Measurements from ENCODE around the gene ZER1. TPM values are rescaled to one million over a fixed set of nuclear protein-coding genes. Genes with fewer than 3 reads are reported as not detected.
A peak's percentile ranks its signal among the peaks of the same experiment; 100 is the strongest.

Gene ZER1
- 22.8 TPM for polyA plus RNA-seq (2013, experiment 1 of 2)
- polyA plus RNA-seq (2013, experiment 2 of 2): 22.7 TPM

DNA sequence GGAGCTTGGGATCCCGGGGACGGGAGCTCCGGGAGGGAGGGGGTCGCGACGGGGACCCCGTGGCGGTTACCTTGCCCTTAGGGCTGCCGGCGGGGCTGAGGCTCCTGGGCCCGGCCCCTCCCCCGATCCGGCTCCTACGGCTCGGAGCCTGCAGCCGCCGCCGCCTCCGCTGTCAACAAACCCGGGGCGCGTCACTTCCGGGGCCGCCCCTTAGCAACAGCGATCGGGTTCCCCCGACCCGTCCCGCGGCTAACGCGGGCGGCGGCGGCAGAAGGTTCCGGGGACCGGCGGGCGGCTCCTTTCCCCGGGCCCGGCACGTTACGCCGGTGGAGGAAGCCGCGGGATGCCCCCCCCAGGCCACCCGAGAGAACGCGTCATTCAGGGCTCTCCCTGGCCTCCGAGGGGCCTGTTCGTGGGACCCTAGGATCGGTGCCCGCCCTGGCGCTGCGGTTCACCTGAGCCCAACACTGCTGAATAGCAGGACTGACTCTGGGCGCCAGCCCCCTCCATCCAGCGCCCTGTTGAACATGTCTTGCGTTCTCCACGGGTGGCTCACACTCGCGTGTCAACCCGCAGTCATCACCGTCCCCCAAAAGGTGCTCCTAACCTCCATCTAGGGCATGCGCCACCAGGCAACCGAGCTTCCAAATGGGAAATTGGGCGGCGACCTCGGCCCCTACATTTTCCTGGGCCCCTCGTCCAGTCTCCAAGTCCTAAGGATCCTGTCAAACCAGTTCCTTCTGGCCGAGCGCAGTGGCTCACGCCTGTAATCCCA lies at the start of gene ZER1:
Gene ZER1, minus strand, starts transcription at position 183 of the 775 bp plus-strand sequence. CDS start 16,362 bp downstream, outside the sequence.
- peak within 1 kb of the TSS; percentile 35 to 89 for H3K4ac ChIP-seq (ENCODE audit: low read depth in 1 of 2, low read length in 2 of 2)
- 3% methylated on average over 64 of the region's 72 CpGs for WGBS

GRCh38 chr9:128820665-128821583 lies 49.2 kb upstream of the ZER1 start:
- Histone ChIP-seq H2BK5ac (ENCODE audit: low read depth, low read length, poor library complexity, severe bottlenecking) (no peak overlapping the region), H3K4me2 (ENCODE audit: low read length, poor library complexity, severe bottlenecking) (no peak overlapping the region)

More for the DNA sequence above, at the start of gene ZER1:
- Histone ChIP-seq H2AK5ac (ENCODE audit: low read length, severe bottlenecking) (peak within 1 kb of the TSS; percentile 49), H3K9ac (ENCODE audit: low read length) (peak within 1 kb of the TSS; percentile 99), H2AFZ (ENCODE audit: low read depth, low read length) (peak within 1 kb of the TSS; percentile 92), H3K14ac (ENCODE audit: low read length in 2 of 2) (peak within 1 kb of the TSS in 1 of 2 experiments; percentile 98), H4K8ac (ENCODE audit: low read length) (peak within 1 kb of the TSS; percentile 100), H3K27ac (ENCODE audit: low read length, poor library complexity, severe bottlenecking) (peak within 1 kb of the TSS; percentile 74), H3K4me1 (ENCODE audit: control insufficient read depth, insufficient read depth, low read depth, low read length) (peaks cover 14% of the 10 kb centered on the region), H3K4me2 (ENCODE audit: low read length, poor library complexity, severe bottlenecking) (peak within 1 kb of the TSS; percentile 90), H3K18ac (ENCODE audit: low read depth in 1 of 2, low read length in 2 of 2) (peak within 1 kb of the TSS; percentile 85 to 97), H3K4me3 (ENCODE audit: insufficient read depth in 1 of 2, low read depth in 1 of 2, low read length in 2 of 2) (peak within 1 kb of the TSS; percentile 90 to 95), H3K36me3 (ENCODE audit: control insufficient read depth in 1 of 2, insufficient read depth in 2 of 2, low read depth in 1 of 2, low read length in 2 of 2) (peaks cover 11 to 12% of the 10 kb centered on the region in 2 experiments), H3K23ac (ENCODE audit: low read length in 2 of 2) (peak within 1 kb of the TSS in 1 of 2 experiments; percentile 83), H2BK12ac (ENCODE audit: low read length in 2 of 2) (peak within 1 kb of the TSS; percentile 28 to 66), H3K27me3 (ENCODE audit: control insufficient read depth in 1 of 2, insufficient read depth in 1 of 2, low read length in 2 of 2) (no peaks in the 10 kb centered on the region), H3K79me1 (replicated peaks; ENCODE audit: low read length, poor library complexity, severe bottlenecking) (peaks cover 25% of the 10 kb centered on the region), H2BK120ac (ENCODE audit: low read depth, low read length) (peak within 1 kb of the TSS; percentile 37), H3K9me3 (ENCODE audit: control insufficient read depth, low read length) (peaks cover 7% of the 10 kb centered on the region), H2BK5ac (ENCODE audit: low read depth, low read length, poor library complexity, severe bottlenecking) (peak within 1 kb of the TSS; percentile 77), H4K91ac (ENCODE audit: low read length) (peak within 1 kb of the TSS; percentile 95), H2BK15ac (ENCODE audit: low read depth, poor library complexity, severe bottlenecking) (peak within 1 kb of the TSS; percentile 90)
- peak; percentile 90 for DNase-seq

GRCh38 chr9:128819716-128820664 lies 48.3 kb upstream of the ZER1 start:
- no peaks in the 10 kb centered on the region for H3K9me3 ChIP-seq (ENCODE audit: control insufficient read depth, low read length)
- H4K8ac ChIP-seq (ENCODE audit: low read length): peak overlapping the region; percentile 55
- WGBS: 72% methylated on average over 16 of the region's 18 CpGs
- peaks cover 36 to 46% of the 10 kb centered on the region in 2 experiments for H3K36me3 ChIP-seq (ENCODE audit: control insufficient read depth in 1 of 2, insufficient read depth in 2 of 2, low read depth in 1 of 2, low read length in 2 of 2)
- H3K79me1 ChIP-seq (replicated peaks; ENCODE audit: low read length, poor library complexity, severe bottlenecking): peaks cover 10% of the 10 kb centered on the region
- no peak overlapping the region for H3K27ac ChIP-seq (ENCODE audit: low read length, poor library complexity, severe bottlenecking)
- peak overlapping the region in 1 of 2 experiments; percentile 60 for H3K23ac ChIP-seq (ENCODE audit: low read length in 2 of 2)
- no peak overlapping the region for H2BK120ac ChIP-seq (ENCODE audit: low read depth, low read length)
- peak overlapping the region in 1 of 2 experiments; percentile 77 for H3K4me3 ChIP-seq (ENCODE audit: insufficient read depth in 1 of 2, low read depth in 1 of 2, low read length in 2 of 2)
- DNase-seq: peak; percentile 80
- peak overlapping the region; percentile 18 to 44 for H2BK12ac ChIP-seq (ENCODE audit: low read length in 2 of 2)
- H4K91ac ChIP-seq (ENCODE audit: low read length): no peak overlapping the region
- no peak overlapping the region for H3K4me2 ChIP-seq (ENCODE audit: low read length, poor library complexity, severe bottlenecking)
- H3K18ac ChIP-seq (ENCODE audit: low read depth in 1 of 2, low read length in 2 of 2): no peak overlapping the region
- H2AK5ac ChIP-seq (ENCODE audit: low read length, severe bottlenecking): no peak overlapping the region
- peaks cover 14% of the 10 kb centered on the region for H3K4me1 ChIP-seq (ENCODE audit: control insufficient read depth, insufficient read depth, low read depth, low read length)
- H3K14ac ChIP-seq (ENCODE audit: low read length in 2 of 2): no peak overlapping the region
- no peak overlapping the region for H2AFZ ChIP-seq (ENCODE audit: low read depth, low read length)
- H2BK15ac ChIP-seq (ENCODE audit: low read depth, poor library complexity, severe bottlenecking): no peak overlapping the region
- no peaks in the 10 kb centered on the region for H3K27me3 ChIP-seq (ENCODE audit: control insufficient read depth in 1 of 2, insufficient read depth in 1 of 2, low read length in 2 of 2)
- no peak overlapping the region for H2BK5ac ChIP-seq (ENCODE audit: low read depth, low read length, poor library complexity, severe bottlenecking)
- H3K9ac ChIP-seq (ENCODE audit: low read length): peak overlapping the region; percentile 84
- H3K4ac ChIP-seq (ENCODE audit: low read depth in 1 of 2, low read length in 2 of 2): no peak overlapping the region

More at GRCh38 chr9:128820665-128821583, 49.2 kb upstream of the ZER1 start:
- H3K4me3 ChIP-seq (ENCODE audit: insufficient read depth in 1 of 2, low read depth in 1 of 2, low read length in 2 of 2): no peak overlapping the region
- no peak overlapping the region for H2BK12ac ChIP-seq (ENCODE audit: low read length in 2 of 2)
- H3K4me1 ChIP-seq (ENCODE audit: control insufficient read depth, insufficient read depth, low read depth, low read length): peaks cover 14% of the 10 kb centered on the region
- H3K27me3 ChIP-seq (ENCODE audit: control insufficient read depth in 1 of 2, insufficient read depth in 1 of 2, low read length in 2 of 2): no peaks in the 10 kb centered on the region
- H2BK15ac ChIP-seq (ENCODE audit: low read depth, poor library complexity, severe bottlenecking): no peak overlapping the region
- DNase-seq: no peak
- peaks cover 43 to 55% of the 10 kb centered on the region in 2 experiments for H3K36me3 ChIP-seq (ENCODE audit: control insufficient read depth in 1 of 2, insufficient read depth in 2 of 2, low read depth in 1 of 2, low read length in 2 of 2)
- no peak overlapping the region for H4K91ac ChIP-seq (ENCODE audit: low read length)
- WGBS: 94% methylated on average over 24 of the region's 24 CpGs
- peaks cover 10% of the 10 kb centered on the region for H3K79me1 ChIP-seq (replicated peaks; ENCODE audit: low read length, poor library complexity, severe bottlenecking)
- H3K4ac ChIP-seq (ENCODE audit: low read depth in 1 of 2, low read length in 2 of 2): no peak overlapping the region
- no peak overlapping the region for H2AK5ac ChIP-seq (ENCODE audit: low read length, severe bottlenecking)
- no peak overlapping the region for H2BK120ac ChIP-seq (ENCODE audit: low read depth, low read length)
- H3K23ac ChIP-seq (ENCODE audit: low read length in 2 of 2): no peak overlapping the region
- H3K9me3 ChIP-seq (ENCODE audit: control insufficient read depth, low read length): no peaks in the 10 kb centered on the region
- H3K9ac ChIP-seq (ENCODE audit: low read length): no peak overlapping the region
- no peak overlapping the region for H3K18ac ChIP-seq (ENCODE audit: low read depth in 1 of 2, low read length in 2 of 2)
- H4K8ac ChIP-seq (ENCODE audit: low read length): no peak overlapping the region
- no peak overlapping the region for H2AFZ ChIP-seq (ENCODE audit: low read depth, low read length)
- no peak overlapping the region for H3K14ac ChIP-seq (ENCODE audit: low read length in 2 of 2)
- H3K27ac ChIP-seq (ENCODE audit: low read length, poor library complexity, severe bottlenecking): no peak overlapping the region

Data from mesenchymal stem cell (in vitro differentiated cells and primary cell).